Activated CD8-positive, alpha-beta memory T cell treated with anti-CD3 and anti-CD28 coated beads for 4 hours (primary cell): Measurements from ENCODE around the gene DCD.
"Not testable (repeated sequence)": the region's sequence is repeated elsewhere in the genome, so short reads cannot be mapped to it uniquely, and the experiment has no call there.

ENCODE experiments used
- DNase-seq, 2 donors: peaks; one replicate each; pipeline ENCODE4 v3.0.0-alpha.2; 2020; ENCODE audit warnings: low read depth in 2 of 2

DCD gene, protein sequence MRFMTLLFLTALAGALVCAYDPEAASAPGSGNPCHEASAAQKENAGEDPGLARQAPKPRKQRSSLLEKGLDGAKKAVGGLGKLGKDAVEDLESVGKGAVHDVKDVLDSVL

DNA sequence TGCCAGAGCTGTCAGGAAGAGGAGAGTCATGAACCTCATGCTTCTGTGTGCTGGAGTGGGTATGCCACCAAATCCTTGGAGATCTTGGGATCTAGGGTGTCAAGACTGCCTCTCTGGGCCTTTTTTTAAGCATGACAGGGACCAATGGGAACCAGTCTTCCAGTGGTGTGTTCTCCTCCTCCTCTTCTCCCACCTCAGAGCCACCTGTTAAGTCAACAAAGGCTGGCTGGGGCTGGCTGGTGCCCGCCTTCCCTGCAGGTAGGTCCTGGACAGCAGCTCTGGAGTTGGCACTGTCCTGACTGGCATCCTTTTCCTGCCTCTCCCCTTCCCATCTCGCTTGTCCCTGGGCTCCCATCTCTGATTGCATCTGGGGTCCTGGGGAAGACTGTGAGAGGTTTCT, at the start of gene DCD:
DCD (minus strand) TSS at position 101 of the 400 bp plus-strand sequence; CDS start at position 39, 62 bp downstream.
- no peak for DNase-seq

DNA sequence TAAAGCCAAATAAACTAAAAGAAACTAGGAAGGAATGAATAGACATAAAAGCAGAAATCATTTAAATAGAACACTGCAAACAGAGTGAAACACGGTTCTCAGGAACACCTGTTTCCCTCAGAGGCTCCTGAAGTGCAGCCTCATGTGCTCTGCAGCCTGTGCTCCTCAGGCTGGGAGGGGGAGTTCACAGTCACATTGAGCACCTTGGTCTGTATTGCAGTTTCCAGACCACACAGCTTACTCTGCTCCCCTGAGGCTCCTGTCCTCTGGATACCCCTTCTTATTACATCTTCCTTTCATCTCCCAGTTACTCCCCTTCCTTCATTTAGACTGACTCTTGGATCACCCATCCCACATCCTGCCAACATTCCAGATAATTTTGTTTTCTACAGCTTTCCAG, 49.7 kb upstream of the DCD start:
- DNase-seq: no peak

DNA sequence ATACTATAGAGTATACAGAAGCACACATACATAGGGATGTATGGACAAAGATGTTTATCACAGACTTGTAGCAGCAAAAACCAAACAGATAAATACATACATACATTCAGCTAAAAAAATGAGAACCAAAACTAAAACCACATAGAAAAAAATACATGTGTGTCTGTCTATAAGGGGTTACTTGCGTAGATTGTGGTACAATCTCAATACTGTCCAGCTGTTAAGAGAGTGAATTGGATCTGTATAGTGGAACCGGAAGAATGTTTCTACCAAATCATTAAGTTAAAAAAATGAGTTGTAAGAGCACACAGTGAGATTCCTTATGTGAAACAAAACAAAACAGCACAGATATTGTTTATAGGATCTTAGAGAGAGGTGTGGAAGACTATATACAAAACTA, 44.2 kb upstream of the DCD start:
- no peak for DNase-seq

DNA sequence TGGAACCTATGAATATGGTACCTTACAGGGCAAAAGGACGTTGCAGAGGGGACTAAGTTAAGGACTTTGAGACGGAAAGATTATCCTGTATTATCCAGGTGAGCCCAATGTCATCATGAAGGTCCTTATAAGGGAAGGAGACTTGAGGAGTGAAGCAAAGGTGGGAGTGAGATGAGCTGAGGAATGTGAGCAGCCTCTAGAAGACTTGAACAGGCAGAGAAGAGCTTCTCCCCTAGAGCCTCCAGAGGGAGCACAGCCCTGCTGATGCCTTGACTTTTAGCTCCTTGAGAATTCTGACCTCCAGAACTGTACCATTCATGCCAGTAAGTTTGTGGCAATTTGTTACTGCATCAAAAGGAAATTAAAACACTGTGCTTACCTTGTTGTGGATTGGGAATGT, 41.8 kb upstream of the DCD start:
- no peak for DNase-seq

DNA sequence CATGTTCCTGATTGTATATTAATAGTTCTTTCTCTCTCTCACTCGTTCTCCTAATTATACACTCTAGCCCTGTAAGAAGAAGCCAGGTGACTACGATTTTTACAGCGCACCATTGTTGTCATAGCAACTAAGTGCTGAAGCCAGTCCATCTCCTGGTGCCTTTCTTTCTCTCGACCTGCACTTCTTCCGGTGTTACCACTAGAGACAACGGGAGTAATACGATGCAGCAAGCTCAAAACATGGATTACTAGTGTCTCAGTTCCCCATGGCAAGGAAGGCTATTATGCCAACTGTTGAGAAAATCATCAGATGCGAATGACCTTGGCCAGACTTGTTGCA, 40.8 kb upstream of the DCD start:
- DNase-seq: no peak

DNA sequence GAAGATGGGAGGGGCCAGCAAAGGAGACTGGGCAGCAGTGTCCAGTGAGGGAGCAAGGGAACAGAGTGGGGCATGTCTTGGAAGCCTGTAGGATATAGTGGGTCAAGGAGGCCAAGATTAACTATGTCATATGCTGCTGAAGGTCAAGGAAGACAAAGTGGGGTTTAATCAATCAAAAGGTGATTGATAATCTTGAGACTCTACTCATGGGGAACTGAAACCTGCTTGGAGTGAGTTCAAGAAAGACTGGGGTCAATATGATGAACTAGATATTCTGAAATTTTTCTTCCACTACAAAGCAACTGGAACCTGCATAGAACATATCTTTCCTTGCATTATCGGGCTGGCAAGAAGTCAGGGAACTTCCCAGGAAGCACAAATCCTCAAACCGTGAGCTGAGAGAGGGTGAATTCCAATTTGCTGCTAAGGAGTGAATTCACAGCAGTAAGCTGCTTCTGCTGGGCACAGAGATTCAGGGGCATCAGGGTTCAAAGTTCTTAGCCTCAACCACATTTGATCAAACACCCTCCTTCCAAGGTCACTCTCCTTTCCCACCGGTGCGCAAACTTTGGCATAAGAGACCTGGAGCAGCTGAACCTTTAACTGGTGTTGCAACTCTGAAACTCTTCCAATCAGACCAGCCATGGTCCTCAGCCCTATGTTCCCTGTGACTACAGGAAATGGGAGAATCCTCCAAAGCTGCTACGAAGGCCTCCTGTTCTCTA, 40.3 kb upstream of the DCD start:
- DNase-seq: no peak

DNA sequence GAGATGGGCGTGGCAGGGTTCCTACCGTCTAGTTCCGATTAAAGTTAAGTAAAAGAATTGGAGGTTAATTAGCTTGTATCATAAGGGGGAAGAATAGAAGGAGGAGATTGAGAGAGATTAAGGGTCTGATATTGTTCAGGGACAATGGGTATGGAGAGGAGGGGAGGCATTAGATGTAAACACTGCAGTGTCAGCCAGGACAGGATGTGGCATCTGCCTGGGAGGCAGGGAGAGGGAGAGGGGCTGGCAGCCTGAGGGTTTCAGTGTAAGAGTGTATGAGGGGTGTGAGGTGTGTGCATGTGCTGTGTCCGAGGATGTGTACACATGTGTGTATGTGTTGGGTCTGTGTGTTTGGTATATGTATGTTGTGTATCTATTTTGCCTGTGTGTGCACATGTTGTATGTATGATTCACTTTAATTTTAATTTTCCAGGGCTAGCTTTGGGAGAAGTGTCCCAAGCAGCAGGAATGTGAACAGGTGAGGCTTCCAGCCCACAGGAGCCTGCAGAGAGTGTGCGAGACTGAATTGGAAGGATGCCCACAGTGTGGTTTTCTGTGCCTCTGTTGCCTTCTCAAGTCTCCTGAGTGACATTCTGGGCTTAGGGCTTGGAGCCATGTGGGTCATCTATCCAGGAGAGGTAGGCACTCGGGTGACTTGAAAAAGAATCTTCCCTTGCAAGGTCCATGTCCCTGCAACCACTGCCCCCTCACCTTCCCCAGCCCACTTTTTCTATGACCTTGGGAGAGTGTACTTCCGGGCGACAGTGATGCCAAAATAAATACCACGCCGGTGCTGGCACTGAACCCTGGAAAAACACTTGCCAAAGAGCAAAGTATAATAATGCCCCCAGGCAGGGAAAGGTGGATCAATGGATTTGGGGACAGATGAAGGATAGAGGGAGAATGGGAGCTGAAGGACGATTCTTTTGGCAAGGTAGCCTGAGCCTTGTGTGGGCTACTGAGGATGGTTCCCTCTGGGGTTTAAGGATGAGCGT, 36.8 kb upstream of the DCD start:
- no peak for DNase-seq

DNA sequence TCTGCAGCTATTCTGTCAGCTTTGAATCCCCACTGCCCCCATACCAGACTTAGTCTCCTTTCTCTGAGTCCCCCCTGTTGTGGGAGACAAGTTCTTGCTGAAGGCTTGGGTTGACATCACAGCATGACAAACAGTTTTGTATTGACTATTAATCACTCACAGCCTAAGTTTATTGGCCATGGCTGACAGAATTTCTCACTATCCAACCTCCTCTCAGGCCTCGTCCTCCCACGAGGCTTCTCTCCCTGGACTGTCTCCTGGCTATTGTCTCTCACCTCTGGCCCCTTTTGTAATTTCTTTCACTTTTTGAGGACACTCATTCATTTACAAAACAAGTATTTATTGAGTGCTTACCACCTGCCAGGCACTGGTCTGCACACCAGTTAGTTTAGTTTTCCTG, 35.2 kb upstream of the DCD start:
- DNase-seq: no peak

DNA sequence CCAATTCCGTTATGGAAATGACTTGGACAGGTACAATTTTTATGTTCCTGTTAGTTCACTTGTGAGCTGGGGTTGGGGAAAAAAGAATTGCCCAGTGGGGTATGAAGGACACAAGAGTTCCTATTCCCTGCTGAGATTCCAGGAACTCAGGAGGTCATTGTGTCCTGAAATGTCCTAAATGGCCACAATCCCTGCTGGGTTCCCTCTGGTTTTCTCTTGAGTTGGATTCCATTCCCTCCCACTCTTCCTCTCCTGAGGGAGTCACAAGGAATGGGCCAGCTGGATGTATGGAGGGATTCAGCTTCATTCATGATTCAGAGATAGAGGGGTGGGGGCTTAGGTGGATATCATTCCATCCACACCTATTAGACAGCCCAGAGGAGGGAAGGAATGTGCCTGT, 34.5 kb upstream of the DCD start:
- no peak for DNase-seq

DNA sequence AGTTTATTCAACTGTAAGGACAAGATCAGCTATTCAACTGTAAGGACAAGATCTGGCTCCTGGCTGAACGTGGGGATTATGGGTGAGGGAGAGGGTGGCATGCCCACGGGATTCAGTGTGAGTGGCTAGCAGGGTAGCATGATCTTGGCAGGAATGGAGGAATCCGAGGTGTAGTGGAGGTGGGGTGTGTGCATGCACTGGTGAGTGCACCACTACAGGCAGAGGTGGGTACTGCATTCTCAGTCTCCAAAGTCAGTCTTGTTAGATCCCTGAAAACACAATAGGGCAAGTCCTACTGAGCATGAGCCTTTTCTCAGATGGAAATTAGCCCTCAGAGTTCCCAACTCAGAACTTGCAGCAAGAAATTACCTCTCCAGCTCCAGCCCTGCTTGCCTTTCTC, 32.2 kb upstream of the DCD start:
- DNase-seq: no peak

DNA sequence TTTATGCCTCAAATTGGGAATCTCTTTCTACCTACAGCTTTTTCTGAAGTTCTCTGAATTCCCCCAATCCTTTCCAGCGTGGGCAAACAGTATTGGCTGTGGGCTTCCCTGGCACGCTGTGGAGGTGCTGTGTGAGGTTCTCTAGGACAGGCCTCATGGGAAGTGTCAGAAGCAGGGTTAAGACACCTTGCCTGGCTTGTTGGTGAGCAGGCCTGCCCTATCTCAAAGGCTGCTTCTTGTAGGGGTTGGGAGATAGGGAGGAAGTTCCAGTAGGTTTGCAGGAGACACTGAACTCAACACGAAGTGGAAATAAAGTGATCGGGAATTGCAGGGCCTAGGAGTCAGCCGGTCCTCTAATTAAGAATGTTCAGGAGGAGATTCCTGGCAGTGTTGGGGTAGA, 30.0 kb upstream of the DCD start:
- DNase-seq: no peak

DNA sequence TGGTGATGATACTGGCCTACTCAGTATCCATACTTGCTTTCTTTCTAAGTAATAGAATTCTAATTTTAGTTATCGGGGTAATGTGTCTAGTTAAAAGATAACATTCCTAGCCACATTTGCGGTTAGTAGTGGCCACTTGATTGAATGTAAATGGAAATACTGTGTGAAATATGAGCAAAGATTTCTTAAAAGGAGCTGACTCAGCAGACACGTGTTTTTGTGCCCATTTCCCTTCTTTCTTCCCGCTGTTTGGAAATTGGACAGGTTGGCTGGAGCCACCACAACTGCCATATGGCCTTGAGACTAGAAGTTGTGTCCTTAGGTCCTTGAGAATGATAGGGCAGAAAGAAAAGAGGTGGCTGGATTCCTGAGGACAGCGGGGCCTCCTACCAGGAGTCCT, 19.8 kb upstream of the DCD start:
- no peak for DNase-seq

DNA sequence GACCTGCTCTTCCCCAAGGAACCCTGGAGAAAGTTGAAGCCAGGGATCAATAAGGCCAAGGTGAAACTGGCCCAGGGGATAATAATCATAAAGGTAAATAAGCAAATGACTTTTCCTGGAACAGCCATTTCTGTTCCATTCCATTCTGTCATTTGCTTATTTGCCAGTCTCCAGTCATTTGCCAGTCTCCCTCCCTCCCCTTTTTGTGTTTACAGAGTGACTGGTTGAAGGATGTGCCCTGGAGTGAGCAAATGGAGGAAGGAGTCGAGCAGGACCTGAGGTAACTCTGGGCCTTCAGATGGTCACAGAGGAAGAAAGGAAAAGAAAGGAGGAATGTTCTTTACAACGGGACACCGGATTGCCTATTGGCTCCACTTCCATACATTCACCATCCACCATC, 17.8 kb upstream of the DCD start:
- no peak for DNase-seq

DNA sequence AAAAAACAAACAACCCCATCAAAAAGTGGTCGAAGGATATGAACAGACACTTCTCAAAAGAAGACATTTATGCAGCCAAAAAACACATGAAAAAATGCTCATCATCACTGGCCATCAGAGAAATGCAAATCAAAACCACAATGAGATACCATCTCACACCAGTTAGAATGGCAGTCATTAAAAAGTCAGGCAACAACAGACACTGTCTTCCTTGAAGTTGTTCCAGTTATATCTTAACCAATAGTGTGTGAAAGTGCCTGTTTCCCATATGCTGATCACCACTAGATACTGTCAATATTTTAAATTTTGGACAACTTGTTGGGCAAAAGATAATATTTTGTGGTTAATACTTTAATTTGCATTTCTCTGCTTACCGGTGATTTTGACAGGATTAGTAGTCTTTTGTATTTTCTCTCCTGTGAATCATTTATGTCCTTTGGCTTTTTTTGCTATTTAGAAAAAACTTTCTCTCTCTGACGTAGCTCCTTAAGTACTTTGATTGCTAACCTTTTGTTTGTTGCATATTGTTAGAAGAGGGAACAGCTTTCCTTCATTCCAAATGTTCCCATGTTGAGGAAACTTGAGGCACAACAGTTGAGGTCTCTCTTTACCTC, 17.0 kb upstream of the DCD start:
- DNase-seq: not testable (repeated sequence)

DNA sequence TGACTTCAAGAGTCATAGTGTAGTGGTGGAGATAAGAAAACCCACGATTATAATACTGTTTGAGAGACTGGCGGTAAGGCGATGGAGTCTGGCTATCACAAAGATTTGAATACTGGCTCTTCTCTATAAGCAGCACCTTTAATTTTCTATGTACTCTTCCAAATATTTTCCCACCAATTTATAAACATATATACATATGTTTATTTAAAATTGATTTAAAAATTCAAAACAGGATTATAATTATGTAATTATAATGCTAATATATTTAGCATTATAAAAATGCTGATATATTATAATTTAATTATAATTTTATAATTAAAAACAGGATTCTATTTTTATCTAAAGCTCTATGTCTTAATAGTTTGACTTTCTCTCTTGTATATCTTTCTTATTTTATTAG, 15.4 kb upstream of the DCD start:
- no peak for DNase-seq

DNA sequence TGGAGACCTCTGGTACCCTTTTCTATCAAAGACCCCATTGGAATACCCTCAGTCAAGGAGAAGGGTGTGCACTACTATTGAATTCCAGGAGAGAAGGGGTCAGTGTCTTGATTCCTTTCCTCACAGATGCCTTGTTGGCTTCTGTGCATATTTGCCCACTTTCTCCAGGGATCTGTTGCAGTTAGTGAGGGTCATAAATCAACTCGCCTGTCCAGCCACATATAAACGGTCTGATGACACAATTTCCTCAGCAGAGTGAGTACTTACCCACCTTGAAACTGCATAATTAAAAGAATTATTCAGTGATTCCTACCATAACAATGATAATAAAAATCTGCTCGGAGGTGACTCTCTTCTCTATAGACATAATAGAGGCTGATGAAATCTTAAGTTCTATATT, 13.9 kb upstream of the DCD start:
- no peak for DNase-seq

DNA sequence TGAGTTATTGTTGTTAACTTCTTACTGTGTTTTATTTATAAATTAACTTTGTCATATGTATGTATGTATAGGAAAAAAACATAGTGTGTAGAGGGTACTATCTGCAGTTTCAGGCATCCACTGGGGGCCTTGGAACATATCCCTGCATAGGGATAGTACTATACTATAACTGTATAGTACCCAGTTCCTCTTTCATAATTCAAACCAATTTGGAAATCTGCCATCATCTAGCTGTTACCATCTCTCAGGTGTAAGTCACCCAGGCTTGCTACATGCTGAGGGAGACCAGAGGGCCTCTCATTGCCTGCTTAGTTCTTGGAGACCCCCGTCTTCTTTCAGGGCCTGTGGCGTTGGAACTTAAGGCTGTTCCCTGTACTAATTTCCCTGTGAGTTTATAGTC, 12.9 kb upstream of the DCD start:
- DNase-seq: no peak

DNA sequence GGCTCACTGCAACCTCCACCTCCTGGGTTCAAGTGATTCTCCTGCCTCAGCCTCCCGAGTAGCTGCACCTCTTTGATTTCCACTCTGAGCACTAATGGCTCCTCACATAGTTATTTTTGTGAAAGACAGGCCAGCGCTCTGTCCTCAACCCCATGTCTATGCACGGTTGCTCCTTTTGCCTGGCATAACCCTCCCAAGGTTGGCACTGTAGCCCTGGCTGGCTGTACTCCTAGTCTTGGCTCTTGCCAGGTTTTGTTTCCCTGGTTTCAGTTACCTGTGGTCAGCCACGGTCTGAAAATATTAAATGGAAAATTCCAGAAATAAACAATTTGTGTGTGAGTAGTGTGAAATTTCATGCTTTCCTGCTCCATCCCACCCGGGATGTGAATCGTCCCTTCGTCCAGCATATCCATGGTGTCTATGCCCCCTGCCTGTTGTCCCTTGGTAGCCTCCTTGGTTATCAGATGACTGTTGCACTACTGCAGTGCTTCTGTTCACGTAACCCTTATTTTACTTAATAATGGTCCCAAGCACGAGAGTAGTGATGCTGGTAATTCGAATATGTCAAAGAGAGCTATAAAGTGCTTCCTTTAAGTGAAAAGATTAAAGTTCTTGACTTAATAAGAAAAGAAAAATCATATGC, 12.3 kb upstream of the DCD start:
- no peak for DNase-seq

DNA sequence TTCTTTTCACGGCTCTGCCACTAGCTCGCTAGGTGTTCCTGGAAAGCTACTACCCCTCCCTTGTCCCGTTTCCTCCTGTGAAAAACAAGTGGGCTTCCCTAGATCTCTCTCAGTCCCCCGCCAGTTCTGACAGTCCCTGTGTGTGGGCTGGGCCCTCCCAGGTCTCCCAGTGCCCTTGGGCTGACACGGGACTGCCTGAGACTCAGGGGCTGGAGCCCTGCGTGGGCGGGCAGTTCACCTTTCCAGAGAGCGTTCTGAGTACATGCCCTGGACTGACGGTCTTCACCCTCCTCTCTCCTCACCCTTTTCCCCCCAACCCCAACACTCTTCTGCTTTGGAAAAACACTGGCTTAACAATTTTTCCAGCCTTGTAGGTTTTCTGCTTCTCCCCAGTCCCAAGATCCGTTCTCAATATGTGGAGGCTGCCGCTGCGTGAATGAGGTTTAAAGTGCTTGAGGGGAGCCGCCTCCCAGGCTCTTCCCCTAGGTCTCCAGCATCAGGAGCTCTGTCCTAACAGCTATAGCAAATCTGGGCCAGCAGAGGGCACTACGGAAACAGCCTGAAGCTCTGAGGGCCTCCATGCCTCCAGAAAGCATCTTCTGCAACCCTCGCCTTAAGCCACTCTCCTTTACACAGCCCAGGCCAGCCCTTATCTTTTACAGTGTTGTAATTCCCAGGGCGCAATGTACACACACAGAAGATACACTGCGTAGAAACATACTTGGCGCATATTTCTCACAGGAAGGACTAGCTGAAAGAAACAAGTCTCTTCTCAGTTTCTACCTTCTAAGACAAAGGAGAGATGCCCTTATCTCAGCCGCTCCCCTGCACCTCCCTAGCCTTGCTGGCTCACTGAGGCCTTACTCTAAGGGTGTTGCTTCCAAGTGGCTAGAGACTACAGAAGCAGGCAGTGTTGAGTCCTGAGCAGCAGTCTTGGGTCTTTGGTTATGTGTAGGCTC, 10.4 kb upstream of the DCD start:
- DNase-seq: peak; percentile 1 to 4

DNA sequence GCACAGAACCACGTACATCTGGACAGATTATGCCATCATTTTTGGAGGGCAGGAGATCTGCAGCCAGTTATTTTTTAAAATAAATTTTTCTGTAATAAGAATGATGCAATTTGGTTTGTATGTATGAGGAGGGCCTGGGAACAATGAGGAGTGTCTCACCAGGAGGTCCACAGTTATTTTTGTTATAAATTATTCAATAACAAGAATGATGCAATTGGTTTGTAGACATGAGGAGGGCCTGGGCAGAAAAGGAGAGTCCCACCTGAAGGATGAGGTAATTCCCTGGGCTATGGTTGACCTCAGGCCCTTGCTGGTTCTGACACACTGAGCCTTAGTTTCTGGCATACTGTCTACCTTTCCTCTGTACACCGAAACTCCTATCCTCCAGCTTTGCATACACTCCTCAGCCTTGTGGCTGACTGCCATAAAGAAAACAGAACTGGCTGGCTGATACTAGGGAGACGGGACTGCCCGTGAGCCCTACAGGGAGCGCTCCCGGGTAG, 9.0 kb upstream of the DCD start:
- DNase-seq: no peak

DNA sequence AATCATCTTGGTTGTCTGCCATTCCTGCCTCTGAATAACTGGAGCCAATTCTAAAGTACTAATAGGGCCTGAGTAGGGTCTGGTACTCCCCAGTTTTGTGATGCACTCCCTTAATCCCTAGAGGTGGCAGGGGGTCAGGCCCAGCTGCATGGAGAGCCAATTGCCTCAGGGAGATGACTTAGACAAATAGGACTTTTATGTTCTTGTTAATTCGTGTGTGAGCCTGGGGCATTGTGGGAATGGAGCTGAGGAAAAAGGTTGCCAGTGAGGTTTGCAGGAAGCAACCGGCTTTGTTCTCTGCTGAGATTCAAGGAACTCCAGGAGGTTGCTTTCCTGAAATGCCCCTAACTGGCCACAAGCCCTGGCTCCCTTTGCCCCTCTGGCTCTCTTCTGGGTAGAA, 6.8 kb upstream of the DCD start:
- DNase-seq: no peak
